Calu3 (cell line): ENCODE results near the gene CHTF8. TPM values are rescaled to one million over a fixed set of nuclear protein-coding genes. Genes with fewer than 3 reads are reported as not detected.

Experiments
- BruUV-seq: library from RNA; stranded (reverse); fragments of 400-500 nt; replicated peaks from 2 replicates; lab custom pipeline; 2021; lab: Mats Ljungman, UMichigan
- CTCF ChIA-PET: fragments of 300-600 bp; sonication (Branson Sonifier 250); formaldehyde crosslinking; loops from one replicate; lab custom pipeline; 2022; ENCODE audit warnings: antibody characterized with exemption; lab: Charles Lee
- DNase-seq: peaks from one replicate; pipeline ENCODE4 v3.0.0; 2022
- H3K27ac Mint-ChIP-seq: one replicate; pipeline ENCODE4 v1.8.0; 2022; ENCODE audit warnings: mixed read lengths; ENCODE audit not compliant: unreplicated experiment
- H3K27me3 Mint-ChIP-seq: one replicate; pipeline ENCODE4 v1.8.0; 2022; ENCODE audit warnings: mixed read lengths; ENCODE audit not compliant: unreplicated experiment
- H3K36me3 Mint-ChIP-seq: one replicate; pipeline ENCODE4 v1.8.0; 2022; ENCODE audit warnings: mild to moderate bottlenecking, moderate library complexity, mixed read lengths; ENCODE audit not compliant: insufficient read depth, unreplicated experiment
- H3K4me1 Mint-ChIP-seq: one replicate; pipeline ENCODE4 v1.8.0; 2022; ENCODE audit warnings: mild to moderate bottlenecking, low read depth, mixed read lengths; ENCODE audit not compliant: unreplicated experiment
- H3K4me3 Mint-ChIP-seq: one replicate; pipeline ENCODE4 v1.8.0; 2022; ENCODE audit warnings: mild to moderate bottlenecking, low read depth, moderate library complexity, mixed read lengths; ENCODE audit not compliant: unreplicated experiment
- H3K9me3 Mint-ChIP-seq: one replicate; pipeline ENCODE4 v1.8.0; 2022; ENCODE audit warnings: low read depth, mixed read lengths; ENCODE audit not compliant: unreplicated experiment
- intact Hi-C: fragments of 100-400 bp; cut with micrococcal nuclease; formaldehyde crosslinking; loops from one replicate; pipeline ENCODE4 v1.10.0; 2022; ENCODE audit not compliant: unreplicated experiment
- total RNA-seq: library from RNA; stranded (reverse); gene quantifications from 2 replicates; pipeline ENCODE4 v1.2.3, GENCODE V29; 2022
- TF ChIP-seq, protein P1 (sequence below): fragments of 200-600 bp; IDR thresholded peaks from one replicate; pipeline ENCODE4 v1.8.0; 2022; ENCODE audit warnings: antibody characterized with exemption; ENCODE audit not compliant: unreplicated experiment

CHTF8 gene
- total RNA-seq, 1 experiment from 2014 or later, result 146 TPM

DNA sequence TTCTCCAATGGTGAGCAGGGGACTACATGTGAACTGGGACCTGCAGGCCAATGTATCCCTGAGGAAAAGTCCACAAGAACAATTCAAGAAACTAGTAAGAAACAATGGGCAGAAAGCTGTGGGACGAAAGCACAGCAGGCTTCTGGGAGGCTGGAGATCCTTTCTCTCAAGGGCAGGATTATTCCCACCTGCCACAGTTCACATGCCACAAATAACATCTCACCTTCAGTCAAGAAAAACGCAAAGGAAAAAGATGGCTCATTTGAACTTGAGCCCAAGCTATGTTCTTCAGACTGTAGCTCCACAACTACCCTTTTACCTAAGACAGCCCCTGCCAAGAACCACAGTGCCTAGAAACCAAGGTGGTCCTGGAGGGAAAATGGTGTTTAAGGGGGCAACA lies 13.9 kb downstream of the CHTF8 start:
- intact Hi-C loops, result loop anchor here (10.0 kb wide), 1 partner anchor 414 kb away; no protein-coding TSS in a partner anchor
- TF ChIP-seq, protein P1, sequence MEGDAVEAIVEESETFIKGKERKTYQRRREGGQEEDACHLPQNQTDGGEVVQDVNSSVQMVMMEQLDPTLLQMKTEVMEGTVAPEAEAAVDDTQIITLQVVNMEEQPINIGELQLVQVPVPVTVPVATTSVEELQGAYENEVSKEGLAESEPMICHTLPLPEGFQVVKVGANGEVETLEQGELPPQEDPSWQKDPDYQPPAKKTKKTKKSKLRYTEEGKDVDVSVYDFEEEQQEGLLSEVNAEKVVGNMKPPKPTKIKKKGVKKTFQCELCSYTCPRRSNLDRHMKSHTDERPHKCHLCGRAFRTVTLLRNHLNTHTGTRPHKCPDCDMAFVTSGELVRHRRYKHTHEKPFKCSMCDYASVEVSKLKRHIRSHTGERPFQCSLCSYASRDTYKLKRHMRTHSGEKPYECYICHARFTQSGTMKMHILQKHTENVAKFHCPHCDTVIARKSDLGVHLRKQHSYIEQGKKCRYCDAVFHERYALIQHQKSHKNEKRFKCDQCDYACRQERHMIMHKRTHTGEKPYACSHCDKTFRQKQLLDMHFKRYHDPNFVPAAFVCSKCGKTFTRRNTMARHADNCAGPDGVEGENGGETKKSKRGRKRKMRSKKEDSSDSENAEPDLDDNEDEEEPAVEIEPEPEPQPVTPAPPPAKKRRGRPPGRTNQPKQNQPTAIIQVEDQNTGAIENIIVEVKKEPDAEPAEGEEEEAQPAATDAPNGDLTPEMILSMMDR, result no peak
- no peak overlapping the region for H3K27ac Mint-ChIP-seq
- H3K4me3 Mint-ChIP-seq, result no peak overlapping the region
- BruUV-seq, result no TSS peak
- DNase-seq, result no peak
- no peaks in the 10 kb centered on the region for H3K9me3 Mint-ChIP-seq
- peaks cover 57% of the 10 kb centered on the region for H3K36me3 Mint-ChIP-seq
- no peaks in the 10 kb centered on the region for H3K4me1 Mint-ChIP-seq
- CTCF ChIA-PET, result no interaction called here
- H3K27me3 Mint-ChIP-seq, result no peaks in the 10 kb centered on the region

DNA sequence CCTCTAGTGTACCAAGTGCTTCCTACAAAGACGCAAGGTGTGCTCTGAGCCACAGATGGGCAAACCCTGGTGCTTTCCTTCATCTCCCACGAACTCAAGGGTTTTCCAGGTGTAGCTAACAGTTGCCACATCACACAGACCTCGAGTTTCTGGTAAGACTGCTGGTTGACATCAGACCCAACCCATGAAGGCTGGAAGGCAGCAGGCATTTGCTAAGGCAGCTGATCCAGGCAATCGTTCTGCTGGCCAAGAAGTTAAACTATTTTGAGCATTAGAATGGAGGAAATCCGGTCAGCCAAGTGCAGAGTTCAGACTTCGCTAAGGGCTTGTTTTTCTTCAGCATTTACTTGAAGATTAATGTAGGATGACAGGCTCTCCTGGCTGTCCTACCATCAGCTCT lies 15.5 kb downstream of the CHTF8 start:
- peaks cover 5% of the 10 kb centered on the region for H3K4me1 Mint-ChIP-seq
- TF ChIP-seq, protein P1, result no peak
- H3K4me3 Mint-ChIP-seq, result no peak overlapping the region
- H3K27ac Mint-ChIP-seq, result no peak overlapping the region
- BruUV-seq, result no TSS peak
- H3K27me3 Mint-ChIP-seq, result no peaks in the 10 kb centered on the region
- CTCF ChIA-PET, result interaction anchor here (0.7 kb wide), 1 partner anchor 269 kb away, joined by 4 read pairs; no protein-coding TSS in a partner anchor
- H3K36me3 Mint-ChIP-seq, result peaks cover 72% of the 10 kb centered on the region
- DNase-seq, result no peak
- H3K9me3 Mint-ChIP-seq, result no peaks in the 10 kb centered on the region
- intact Hi-C loops, result loop anchor here (10.0 kb wide), 1 partner anchor 412 kb away; no protein-coding TSS in a partner anchor

DNA sequence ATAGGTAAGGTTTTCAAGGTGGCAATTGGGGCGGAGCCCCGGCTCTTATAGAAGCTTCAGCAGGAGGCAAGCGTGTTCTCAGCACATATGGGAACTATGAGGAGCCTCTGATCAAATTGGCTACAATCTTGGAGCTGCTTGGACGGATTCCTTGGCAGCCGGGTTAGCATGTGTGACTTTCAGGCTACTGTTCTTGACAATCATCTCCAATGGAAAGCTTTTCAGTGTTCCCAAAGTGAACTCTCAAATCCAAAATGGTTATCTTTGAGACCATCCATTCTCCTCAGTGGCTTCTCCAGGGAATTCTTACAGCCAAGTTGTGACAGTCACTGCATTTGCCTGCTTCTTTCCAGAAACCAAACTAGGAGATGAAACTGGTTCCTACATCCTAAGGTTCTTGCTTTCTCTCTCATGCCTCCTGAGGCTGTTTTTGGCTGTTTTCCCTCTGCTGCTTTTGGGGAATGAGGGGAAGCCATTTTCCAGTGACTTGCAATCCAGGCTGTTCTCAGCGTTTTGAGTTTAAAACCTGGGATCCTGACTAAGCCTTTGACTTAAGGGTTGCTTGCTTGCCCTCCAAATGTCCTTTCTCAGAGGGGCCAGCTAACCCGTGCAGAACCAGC lies 16.0 kb downstream of the CHTF8 start:
- peaks cover 76% of the 10 kb centered on the region for H3K36me3 Mint-ChIP-seq
- no peaks in the 10 kb centered on the region for H3K9me3 Mint-ChIP-seq
- BruUV-seq, result no TSS peak
- intact Hi-C loops, result loop anchor here (10.0 kb wide), 1 partner anchor 412 kb away; no protein-coding TSS in a partner anchor
- H3K4me1 Mint-ChIP-seq, result peaks cover 10% of the 10 kb centered on the region
- CTCF ChIA-PET, result interaction anchor here (0.6 kb wide), 1 partner anchor 1401 kb away, joined by 4 read pairs; no protein-coding TSS in a partner anchor
- H3K27me3 Mint-ChIP-seq, result no peaks in the 10 kb centered on the region
- no peak for DNase-seq
- H3K27ac Mint-ChIP-seq, result no peak overlapping the region
- TF ChIP-seq, protein P1, result no peak
- H3K4me3 Mint-ChIP-seq, result no peak overlapping the region

DNA sequence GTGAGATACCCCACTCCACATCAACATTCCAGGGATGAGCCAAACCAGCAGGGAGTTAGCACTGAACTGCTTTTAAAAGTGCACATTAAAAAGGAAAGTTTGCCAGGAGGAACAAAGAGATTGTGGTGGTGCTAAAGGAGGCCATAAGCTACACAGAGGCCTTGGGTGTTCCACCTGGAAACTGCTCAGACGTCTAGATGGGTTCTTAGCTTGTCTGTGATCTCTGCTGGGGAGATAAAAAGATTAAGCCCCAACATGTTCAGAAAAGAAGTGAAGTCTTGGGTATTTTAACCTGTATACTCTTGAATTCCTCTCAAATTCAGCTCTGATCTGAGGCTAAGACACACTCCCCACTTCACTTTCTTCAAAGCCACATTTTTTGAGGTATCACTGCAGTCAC lies 16.6 kb downstream of the CHTF8 start:
- H3K4me3 Mint-ChIP-seq, result no peak overlapping the region
- TF ChIP-seq, protein P1, result no peak
- peaks cover 11% of the 10 kb centered on the region for H3K4me1 Mint-ChIP-seq
- no peaks in the 10 kb centered on the region for H3K27me3 Mint-ChIP-seq
- H3K36me3 Mint-ChIP-seq, result peaks cover 73% of the 10 kb centered on the region
- intact Hi-C loops, result loop anchor here (10.0 kb wide), 1 partner anchor 411 kb away; no protein-coding TSS in a partner anchor
- no peak for DNase-seq
- no peaks in the 10 kb centered on the region for H3K9me3 Mint-ChIP-seq
- no TSS peak for BruUV-seq
- CTCF ChIA-PET, result no interaction called here
- no peak overlapping the region for H3K27ac Mint-ChIP-seq
